Middle frontal gyrus (tissue), 1 donor: ENCODE measurements around the gene PDE7B.

ENCODE experiments used
- DNase-seq: peaks from one replicate; pipeline ENCODE4 v3.0.0-alpha.2; 2015; ENCODE audit warnings: low spot score; ENCODE audit errors: extremely low spot score

Gene PDE7B

DNA sequence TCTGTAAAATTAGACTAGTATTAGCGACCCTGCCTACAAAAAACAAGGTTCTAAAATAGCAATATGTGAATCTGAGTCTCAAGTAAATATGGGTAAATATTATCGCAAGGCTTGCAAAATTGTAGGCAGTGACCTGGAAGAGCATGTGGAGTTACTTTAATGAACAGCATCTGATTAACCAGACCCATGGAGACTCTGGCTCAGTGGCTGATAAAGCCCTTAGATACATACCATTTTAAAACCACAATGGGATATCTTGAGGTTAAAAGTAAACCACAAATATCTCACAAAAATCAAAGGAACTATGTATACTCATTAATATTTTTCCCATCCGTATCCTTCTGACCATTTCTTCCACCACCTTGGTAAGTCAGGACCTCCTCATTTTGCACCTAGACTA, 211.6 kb downstream of the PDE7B start:
- DNase-seq: no peak

DNA sequence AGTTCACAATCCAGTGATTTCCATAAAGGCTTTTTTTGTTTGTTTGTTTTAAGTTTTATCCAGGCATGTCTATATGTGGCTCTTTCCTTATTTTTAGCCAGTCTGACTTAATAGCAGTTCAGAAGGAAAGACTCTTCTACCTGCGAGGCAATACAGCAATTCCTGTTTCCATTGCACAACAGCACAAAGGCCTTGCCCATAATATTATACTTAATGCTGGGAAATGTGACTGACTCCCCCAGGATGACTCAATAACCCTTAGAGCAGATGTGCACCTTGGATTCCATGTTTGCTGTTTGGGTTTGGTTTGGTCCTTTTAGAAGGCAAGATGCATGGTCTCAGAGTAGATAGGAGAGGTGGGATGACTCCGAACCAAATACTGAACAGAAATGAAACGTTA, 214.5 kb downstream of the PDE7B start:
- DNase-seq: no peak

DNA sequence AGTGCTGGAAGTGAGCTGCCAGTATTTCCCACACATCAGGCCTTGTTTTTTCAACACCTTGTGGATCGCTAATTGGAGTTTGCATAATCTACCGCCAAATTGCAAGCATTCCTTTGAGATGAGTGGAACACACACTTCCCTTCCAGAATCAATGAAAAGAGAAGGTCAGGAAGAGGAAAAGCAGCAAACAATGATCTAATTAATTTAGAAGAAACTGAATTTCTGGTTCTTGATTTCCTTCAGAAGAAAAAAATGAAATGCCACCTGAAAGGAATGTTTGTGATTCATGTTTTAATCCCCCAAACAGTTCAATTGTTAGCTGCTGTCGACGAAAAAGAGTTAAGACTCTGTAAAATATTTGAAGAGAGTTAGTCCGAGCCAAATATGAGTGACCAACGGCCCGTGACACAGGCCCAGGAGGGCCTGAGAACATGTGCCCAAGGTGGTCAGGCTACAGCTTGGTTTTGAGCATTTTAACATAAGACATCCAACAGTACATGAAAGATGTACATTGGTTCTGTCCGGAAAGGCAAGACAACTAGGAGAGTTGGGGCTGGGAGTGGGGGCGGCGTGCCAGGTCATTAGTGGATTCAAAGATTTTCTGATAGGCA, 216.3 kb downstream of the PDE7B start:
- DNase-seq: no peak

DNA sequence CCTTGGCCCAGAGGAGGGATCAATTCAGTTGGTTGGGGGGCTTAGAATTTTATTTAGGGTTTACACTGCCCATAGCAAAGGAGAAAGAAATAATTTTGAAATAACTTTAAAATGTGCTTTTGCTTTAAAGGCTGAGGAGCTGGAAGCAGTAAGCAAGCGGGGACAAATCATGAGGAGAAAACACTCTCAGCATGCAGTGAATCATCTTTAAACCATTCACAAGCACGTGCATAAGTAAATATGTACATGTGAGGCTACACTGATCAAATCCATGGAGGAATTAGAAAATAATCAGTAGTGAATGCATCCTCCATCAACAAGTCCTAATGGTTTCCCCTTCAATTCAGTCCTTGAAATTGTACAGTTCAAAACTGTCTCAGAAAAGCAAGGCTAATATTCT, 217.6 kb downstream of the PDE7B start:
- no peak for DNase-seq

DNA sequence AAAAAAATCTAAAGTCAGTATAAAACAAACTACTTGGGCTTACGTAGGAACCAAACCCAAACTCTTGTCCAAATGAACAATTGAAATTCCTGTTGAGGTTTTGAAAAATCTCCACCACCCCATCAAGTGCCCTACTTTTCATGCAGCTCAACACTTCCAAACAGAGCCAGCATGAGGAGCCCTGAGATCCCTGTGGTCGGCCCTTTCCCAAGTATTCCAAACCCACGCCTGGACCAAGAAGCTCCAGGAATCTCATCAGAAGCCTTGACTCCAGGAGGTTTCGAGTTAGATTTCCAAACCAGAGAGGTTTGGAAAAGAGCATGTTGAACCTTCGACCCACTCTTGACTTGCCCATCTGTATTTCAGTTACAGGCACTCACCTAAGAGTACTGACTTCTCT, 219.3 kb downstream of the PDE7B start:
- DNase-seq: no peak

DNA sequence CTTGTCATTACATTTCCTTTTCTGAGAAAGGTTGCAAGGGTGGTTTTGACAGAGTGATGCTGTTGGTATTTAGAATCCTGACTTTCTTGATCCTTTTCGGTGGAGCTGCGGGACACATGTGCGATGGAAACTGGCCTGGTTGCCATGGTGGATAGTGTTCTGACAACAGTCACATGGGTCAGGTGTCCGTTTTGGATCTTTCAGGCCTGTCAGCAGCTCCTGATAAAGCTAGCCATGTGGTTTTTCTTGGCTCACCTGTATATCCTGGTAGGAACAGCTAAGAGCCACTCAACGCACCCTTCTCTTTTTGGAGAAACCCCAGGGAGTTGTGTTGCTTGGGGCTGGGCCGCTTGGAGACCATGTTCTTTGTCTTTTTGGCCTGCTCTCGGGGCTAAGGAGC, 221.2 kb downstream of the PDE7B start:
- DNase-seq: no peak

DNA sequence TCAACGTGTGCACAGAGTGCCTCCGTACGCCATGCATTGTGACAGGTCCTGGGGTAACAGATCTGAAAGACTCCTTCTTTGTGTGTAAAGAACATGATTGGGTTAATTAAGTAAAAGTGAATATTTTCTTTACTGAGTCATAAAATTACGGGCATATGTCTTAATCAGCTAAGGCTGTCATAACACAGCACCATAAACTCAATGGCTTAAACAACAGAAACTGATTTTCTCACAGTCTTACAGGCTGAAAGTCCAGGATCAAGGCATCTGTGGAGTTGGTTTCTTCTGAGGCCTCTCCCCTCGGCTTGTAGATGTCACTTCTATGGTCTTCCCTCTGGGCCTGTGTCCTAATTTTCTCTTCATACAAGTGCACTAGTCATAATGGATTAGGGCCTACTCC, 221.7 kb downstream of the PDE7B start:
- no peak for DNase-seq

DNA sequence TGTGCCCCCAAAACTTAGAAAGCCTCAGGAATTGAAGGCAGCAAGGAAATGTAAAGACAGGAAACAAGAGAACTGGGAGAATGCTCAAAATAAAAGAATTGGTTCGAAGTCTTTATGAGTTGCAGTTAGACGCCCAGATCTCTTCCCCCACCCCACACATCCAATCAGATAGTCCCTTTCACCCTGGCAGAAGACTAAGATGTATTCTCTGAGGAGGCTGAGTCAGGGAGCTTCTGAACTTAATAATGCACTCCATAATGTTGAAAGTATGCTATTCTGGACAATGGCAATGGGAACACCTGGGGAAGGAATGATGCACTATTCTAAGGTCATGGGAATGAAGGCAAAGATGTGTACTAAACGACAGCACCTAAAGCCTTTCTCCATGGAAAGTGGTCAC, 225.0 kb downstream of the PDE7B start:
- no peak for DNase-seq

DNA sequence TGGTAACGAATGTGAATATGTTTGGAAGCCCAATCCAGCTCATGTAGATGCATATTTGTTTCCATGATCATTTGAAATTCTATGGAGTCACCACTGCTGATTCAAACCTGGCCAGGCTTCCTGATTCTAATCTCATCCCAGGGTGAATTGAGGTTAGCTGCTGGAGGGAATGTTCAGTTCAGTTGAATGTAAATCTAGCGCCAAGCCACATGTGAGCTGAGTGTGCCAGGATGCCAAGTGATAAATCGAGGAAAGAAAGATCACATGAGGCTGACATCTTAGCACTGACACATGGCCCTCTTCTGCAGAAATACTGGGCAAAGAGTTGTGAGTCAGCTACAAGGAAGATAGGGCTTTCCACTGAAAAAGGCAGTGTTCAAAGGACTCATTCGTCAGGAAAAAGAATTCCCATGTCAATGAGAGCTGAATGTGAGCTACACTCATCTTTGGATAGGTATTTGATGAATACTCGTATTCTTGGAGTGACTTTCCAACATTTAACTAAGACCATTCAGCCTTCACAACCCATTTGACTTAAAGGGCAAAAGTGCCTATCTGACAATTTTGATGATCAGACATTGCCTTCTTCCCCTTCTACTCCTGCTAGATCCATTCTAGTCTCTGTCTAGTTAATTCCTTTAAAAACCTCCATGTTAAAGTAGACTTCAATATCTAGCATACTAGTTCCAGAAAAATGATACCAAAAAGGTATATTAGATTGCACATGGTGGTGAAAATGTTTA, 226.5 kb downstream of the PDE7B start:
- no peak for DNase-seq

DNA sequence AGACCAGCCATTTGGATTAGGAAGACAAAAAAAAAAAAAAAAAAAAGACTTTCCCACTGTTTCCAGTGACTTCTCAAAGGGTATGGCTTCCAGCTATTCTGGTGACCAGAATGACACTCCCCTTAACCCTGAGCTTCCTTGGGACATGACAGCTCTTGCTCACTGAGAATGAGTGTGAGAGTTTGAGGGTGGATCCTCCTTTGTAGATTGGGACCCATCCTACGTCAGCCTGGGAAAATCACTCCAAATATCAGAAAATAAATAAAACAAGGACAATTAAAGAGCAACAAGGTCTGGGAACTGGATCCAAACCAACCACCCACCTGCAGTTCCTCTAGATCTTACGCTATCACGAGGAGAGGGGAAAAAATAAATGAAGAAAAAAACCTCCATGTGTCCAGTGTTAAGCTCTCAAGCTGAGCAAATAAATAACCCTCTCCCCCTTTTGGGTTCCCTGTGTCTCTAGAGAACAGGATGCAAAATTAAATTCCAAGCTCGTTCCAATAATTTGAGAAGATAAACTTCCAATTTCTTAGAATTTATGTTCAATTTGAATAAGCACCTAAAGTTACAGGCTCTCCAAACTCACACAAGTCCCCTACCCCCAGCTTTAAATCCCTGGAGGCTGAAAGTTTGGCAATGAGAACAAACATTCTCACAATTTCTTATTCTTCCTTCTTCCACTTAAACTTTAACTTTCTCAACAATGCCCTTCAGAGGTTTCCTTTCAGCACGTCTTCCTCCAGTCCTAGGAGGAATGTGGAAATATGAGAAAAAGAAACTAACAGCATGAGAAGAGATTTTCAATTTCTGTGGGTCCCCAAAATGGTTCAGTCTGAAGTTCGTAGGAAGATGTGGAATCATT, 228.4 kb downstream of the PDE7B start:
- no peak for DNase-seq

DNA sequence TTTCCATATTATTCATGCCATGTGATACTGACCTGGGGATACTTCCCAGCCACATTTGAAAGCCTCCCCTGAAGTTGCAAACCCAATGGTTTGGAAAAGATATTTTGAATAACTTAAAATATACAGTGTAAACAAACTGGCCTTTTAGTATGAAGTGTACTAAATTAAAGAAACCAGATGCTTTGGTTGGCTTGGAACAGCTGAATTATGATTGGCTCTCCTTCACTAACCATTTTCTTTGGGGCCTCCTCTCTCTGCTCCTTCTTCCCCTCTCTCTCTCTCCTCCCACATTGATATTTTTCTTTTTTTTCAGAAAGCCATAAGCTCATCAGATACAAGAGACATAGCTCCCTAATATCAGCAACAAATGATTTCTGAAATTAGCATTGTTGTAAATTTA, 232.0 kb downstream of the PDE7B start:
- no peak for DNase-seq

DNA sequence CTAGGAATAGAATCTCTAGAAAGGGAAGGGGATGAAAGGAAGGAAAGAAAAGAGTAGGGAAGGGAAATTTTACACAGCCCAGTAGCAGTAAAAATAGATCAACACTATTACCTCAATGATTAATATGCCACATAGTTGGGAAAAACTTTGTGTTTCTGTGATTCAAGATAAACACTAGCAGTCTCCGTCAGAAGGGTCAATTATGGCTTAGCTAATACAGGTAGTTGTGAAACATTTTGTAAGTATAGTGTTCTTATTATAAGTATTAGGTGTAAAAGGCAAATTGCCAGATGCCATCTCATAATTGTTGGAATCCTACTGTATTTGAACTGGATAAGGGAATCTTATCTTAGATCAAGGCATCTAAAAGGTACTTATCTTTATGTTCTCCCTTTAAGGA, 232.9 kb downstream of the PDE7B start:
- no peak for DNase-seq

DNA sequence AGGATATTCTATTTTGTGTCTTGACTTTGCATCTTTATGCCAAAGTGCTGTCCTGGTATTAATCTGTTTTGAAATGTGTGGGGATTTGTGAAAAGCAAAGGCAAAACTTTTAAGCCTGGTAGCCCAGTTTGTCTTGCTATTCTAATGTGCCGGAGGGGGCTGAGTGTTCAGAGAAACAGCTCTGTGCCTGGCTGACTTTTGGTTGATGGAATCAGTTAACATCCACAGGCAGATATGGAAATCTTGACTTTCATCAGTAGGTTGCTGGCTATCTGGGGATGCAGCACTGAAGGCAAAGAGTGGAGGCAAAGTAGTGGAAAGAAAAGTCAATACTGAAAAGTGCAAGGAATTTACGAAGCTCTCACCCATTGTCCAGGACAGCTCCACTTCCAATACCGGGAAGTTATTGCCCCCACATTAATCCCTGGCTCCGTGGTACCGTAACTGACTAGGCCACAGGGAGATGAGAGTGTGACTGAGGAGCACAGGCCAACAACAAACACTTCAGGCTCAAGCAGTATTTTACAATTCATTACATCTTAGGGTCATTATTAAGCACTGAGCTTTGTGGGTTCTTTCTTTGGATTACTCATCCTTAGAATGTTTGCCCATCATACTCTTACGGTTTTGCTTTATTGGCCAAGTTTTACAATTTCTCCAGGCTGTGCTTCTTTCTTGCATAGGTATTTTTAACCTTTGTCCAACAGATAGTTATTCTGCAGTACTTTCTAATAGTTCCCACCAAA, 234.0 kb downstream of the PDE7B start:
- no peak for DNase-seq

DNA sequence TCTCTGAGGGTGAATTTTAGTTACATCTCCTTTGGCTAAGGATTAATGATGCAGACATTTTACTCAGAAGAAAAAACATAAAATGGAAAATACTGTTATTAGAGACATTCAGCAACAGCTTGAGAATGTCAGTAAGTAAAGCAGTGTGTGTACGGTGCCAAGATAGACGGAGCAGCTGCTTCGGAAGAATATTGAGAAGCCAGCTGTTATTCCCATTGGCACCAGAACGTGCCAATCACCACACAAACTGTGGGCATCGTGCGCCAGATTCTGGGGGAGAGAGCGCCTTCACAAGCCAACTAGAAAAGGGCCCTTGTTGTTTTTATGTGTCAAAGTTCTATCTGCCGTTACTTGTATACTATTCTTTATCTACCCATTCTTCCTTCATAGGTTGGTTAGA, 235.2 kb downstream of the PDE7B start:
- peak; percentile 31 for DNase-seq

DNA sequence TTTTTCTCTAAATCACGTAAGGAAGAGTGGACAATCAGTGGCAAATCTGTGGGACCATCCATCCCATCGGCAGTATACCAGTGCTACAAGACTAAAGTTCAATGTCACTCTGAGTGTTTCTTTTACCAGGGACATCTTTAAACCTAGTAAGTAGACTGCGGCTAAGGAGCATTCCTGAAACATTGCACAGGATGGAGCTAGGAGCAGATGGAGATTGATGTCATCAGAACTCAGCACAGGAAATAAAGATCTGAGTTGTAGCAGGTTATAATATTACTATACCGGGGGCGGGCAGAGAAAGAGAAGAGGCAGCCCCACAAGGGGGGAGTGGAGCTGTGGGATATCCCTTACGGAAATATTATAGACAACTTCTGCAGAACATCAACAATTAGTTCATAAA, 236.5 kb downstream of the PDE7B start:
- no peak for DNase-seq

DNA sequence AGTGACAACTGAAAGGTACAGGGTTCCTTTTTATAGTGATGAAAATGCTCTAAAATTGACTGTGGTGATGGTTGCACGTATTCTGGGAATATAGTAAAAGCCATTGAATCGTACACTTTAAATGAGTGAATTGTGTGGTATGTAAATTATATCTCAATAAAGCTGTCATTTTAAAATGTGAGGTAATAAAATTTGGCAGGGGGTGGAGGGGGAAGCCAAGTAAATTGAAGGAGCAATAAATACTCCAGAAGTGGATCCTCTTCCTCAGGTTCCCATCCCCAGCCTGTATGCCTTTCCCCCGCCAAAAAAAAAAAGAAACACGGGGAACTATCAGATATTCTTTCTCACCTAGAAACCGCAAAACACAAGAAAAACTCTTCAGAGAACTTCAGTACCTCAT, 237.2 kb downstream of the PDE7B start:
- DNase-seq: no peak

DNA sequence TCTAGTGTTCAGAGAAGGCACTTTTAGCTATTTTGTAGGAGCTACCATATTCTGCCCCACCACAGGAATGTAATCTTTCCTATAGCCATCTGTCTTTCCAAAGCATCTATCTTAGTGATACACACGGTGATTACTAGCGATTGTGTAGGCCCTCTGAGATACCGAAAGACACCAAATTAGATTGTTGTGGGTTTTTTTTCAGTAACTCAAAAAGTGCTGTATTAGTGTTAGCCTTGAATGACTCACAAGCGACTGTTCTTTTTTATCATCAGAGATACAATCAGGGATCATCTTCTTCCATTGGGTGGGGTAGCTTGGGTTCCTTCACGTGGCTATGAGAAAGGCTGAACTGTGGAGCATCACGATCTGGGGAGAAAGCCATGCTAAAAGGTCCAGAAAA, 238.4 kb downstream of the PDE7B start:
- DNase-seq: no peak

DNA sequence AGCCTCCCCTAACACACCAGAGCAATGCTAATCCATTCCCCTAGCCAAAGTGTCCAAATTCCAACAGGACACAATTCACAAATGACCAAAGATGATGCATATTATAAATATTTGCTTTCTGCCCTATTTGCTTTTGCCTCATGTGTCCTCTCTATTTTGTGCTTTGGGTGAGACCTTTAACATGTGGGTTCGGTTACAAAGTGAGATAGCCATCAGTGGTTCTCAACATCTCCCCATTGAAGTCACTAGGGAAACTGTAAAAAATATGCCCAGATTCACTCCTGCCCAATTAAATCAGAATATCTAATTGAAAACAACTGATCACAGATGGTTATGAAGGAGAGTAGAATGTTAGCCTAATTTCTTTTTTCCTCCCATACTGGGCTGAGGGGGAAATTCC, 239.4 kb downstream of the PDE7B start:
- DNase-seq: no peak

DNA sequence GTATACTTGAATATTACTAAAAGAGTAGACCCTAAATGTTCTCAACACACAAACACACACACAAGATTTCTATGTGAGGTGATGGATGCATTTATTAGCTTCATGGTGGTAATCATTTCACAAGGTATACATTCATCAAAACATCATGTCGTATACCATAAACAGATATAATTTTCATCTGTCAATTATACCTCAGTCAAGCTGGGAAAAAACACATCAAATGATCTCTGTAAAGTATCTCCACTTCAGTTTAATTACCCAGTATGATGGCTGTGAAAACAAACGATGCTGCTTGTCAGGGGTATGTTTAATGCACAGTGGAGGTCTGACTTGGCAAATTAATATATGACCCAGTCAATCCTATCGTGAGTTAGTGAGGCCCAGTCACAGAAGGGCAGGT, 241.4 kb downstream of the PDE7B start:
- DNase-seq: no peak

DNA sequence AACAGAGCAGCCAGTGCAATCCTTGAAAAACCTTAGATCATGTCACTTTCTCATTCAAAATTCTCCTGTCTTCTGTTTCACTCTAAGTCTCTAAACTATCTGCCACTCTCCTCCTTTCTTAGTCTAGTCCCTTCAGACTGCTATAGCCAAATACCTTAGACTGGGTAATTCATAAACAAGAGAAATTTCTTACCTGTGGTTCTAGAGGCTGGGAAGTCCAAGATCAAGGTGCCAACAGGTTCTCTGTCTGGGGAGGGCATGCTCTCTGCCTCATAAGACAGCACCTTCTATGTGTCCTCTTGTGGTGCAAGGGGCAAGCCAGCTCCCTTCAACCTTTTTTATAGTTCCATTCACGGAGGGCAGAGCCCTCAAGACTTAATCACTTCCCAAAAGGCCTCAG, 242.3 kb downstream of the PDE7B start:
- no peak for DNase-seq

DNA sequence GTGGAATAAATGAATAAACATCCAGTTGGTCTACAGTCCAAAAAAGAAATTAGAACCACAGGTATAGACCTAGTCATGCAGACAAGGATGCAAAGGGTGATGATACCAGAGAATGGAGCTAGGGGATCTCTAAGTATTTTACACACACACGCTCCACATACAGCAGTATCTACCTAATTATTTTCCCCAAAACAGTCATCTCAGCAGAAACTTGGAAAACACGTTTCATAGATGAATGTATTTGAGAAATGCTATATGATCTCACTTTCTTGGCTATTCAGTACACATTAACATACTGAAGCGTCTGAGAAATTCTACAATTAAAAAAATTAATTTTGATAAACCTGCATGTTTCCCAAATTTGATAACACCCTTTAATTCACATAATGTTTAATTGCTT, 243.3 kb downstream of the PDE7B start:
- DNase-seq: no peak

DNA sequence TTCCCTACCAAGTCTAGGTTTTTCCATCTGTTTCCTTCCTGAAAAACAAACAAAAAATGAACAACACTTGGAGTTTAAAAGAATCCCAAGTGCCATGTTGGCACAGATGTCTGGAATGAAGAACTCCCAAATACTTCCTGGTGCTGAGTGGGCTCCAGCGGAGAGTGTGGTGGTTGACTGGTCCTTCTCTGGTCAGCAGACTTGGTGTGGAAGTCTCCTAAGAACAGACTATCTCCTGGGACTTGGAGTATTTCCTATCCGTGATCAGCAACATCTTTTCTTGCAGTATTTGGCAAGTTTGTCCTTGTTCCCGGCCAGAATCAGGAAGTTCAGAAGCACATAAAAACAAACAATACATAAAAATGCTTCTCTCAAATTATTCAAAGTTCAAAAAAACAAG, 244.5 kb downstream of the PDE7B start:
- no peak for DNase-seq
